Measurements from ENCODE around the gene BRSK2. TPM values are rescaled to one million over a fixed set of nuclear protein-coding genes. Genes with fewer than 3 reads are reported as not detected.

BRSK2 gene
- total RNA-seq, 3 donors from 2014 or later = 0.15 to 0.80 (median 0.66) TPM

- Histone ChIP-seq H3K4me1 (peaks cover 0 to 8% of the 10 kb centered on the region in 2 donors), H3K9me3 (no peaks in the 10 kb centered on the region), H3K27ac (no peak overlapping the region), H3K27me3 (peaks cover 0 to 76% of the 10 kb centered on the region in 2 donors), H3K36me3 (no peaks in the 10 kb centered on the region), H3K4me3 (no peak overlapping the region)
- TF ChIP-seq POLR2A (IDR thresholded peaks at IDR 0.05) (no peak), CTCF (IDR thresholded peaks at IDR 0.05) (no peak), POLR2AphosphoS5 (IDR thresholded peaks at IDR 0.05) (no peak)
- no peak for DNase-seq (ENCODE audit: low spot score in 2 of 2)
- intact Hi-C loops (cut with DNase I; ENCODE audit: low total_unique reads) = no loop called here
These were observed 58.4 kb downstream of the BRSK2 start for GRCh38 chr11:1447845-1448825.

- intact Hi-C loops (cut with DNase I; ENCODE audit: low total_unique reads) = loop anchor here (1.0 kb wide), 1 partner anchor 33 kb away; no protein-coding TSS in a partner anchor
- Histone ChIP-seq H3K36me3 (no peaks in the 10 kb centered on the region), H3K27me3 (peaks cover 0 to 69% of the 10 kb centered on the region in 2 donors), H3K4me3 (no peak overlapping the region), H3K4me1 (peaks cover 0 to 8% of the 10 kb centered on the region in 2 donors), H3K27ac (no peak overlapping the region), H3K9me3 (no peaks in the 10 kb centered on the region)
- DNase-seq (ENCODE audit: low spot score in 2 of 2) = no peak
- TF ChIP-seq CTCF (IDR thresholded peaks at IDR 0.05) (no peak), POLR2A (IDR thresholded peaks at IDR 0.05) (no peak), POLR2AphosphoS5 (IDR thresholded peaks at IDR 0.05) (no peak)
These were observed 59.1 kb downstream of the BRSK2 start for GRCh38 chr11:1448882-1449281.

GRCh38 chr11:1449490-1450243 lies 59.9 kb downstream of the BRSK2 start:
- no peak overlapping the region for H3K4me3 ChIP-seq
- H3K27ac ChIP-seq = no peak overlapping the region
- H3K9me3 ChIP-seq = no peaks in the 10 kb centered on the region
- no peaks in the 10 kb centered on the region for H3K36me3 ChIP-seq
- H3K27me3 ChIP-seq = peaks cover 0 to 61% of the 10 kb centered on the region in 2 donors
- TF ChIP-seq POLR2A (IDR thresholded peaks at IDR 0.05) (no peak), CTCF (IDR thresholded peaks at IDR 0.05) (no peak), POLR2AphosphoS5 (IDR thresholded peaks at IDR 0.05) (no peak)
- H3K4me1 ChIP-seq = peaks cover 0 to 8% of the 10 kb centered on the region in 2 donors
- intact Hi-C loops (cut with DNase I; ENCODE audit: low total_unique reads) = loop anchor here (1.0 kb wide), 1 partner anchor 33 kb away; no protein-coding TSS in a partner anchor
- no peak for DNase-seq (ENCODE audit: low spot score in 2 of 2)

GRCh38 chr11:1450344-1450875 lies 60.7 kb downstream of the BRSK2 start:
- Histone ChIP-seq H3K27me3 (peaks cover 0 to 53% of the 10 kb centered on the region in 2 donors), H3K4me1 (peaks cover 0 to 8% of the 10 kb centered on the region in 2 donors), H3K36me3 (no peaks in the 10 kb centered on the region), H3K9me3 (no peaks in the 10 kb centered on the region), H3K4me3 (no peak overlapping the region), H3K27ac (no peak overlapping the region)
- no peak for DNase-seq (ENCODE audit: low spot score in 2 of 2)
- TF ChIP-seq POLR2A (IDR thresholded peaks at IDR 0.05) (no peak), CTCF (IDR thresholded peaks at IDR 0.05) (no peak), POLR2AphosphoS5 (IDR thresholded peaks at IDR 0.05) (no peak)
- intact Hi-C loops (cut with DNase I; ENCODE audit: low total_unique reads) = no loop called here

Data from breast epithelium (tissue), 4 donors.